GM12801 (cell line): ENCODE measurements around the gene DNM3.

Source experiments
- TF ChIP-seq, protein P1 (sequence below): IDR thresholded peaks from one replicate; pipeline ENCODE4 v1.5.1; 2011; ENCODE audit warnings: control low read depth; ENCODE audit not compliant: insufficient read length; ENCODE audit errors: extremely low read depth

DNM3 gene

DNA sequence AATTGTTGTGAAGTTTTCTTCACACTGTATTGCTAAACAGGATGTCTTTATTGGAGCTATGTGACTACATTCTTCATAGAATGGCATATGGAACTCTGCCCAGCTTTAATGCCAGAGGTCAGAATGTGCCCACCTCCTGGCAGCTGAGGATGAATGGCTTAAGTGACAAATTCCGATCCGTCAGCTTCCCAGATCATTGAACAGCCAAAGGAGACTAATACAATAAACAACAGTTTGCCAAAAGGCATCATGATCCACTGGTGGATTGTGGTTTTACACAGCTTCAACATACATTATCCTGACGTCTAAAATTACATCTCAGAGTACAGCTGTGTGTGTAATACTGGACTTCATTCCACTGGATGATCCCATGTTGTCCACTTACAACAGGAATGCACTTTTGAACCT lies 510.5 kb downstream of the DNM3 start:
- TF ChIP-seq, protein P1, sequence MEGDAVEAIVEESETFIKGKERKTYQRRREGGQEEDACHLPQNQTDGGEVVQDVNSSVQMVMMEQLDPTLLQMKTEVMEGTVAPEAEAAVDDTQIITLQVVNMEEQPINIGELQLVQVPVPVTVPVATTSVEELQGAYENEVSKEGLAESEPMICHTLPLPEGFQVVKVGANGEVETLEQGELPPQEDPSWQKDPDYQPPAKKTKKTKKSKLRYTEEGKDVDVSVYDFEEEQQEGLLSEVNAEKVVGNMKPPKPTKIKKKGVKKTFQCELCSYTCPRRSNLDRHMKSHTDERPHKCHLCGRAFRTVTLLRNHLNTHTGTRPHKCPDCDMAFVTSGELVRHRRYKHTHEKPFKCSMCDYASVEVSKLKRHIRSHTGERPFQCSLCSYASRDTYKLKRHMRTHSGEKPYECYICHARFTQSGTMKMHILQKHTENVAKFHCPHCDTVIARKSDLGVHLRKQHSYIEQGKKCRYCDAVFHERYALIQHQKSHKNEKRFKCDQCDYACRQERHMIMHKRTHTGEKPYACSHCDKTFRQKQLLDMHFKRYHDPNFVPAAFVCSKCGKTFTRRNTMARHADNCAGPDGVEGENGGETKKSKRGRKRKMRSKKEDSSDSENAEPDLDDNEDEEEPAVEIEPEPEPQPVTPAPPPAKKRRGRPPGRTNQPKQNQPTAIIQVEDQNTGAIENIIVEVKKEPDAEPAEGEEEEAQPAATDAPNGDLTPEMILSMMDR, result no peak

DNA sequence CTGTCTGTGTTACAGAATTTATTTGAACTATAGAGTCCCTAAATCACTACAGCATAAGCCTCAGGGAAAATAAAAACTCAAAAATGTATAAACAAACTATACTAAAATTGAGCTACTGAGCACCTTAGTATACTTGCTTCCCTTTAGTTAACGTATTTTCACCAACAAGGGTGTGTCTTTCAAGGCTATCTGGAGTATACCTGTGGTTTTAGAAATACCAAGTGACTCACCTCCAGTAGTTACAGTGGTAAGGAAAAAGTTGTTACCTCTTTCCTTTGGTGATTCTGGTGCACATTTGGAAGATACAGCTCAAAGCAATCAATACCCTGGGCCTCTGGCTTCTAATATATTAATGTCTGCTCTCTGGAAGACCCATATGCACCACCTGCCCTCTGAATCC lies 511.1 kb downstream of the DNM3 start:
- TF ChIP-seq, protein P1, result no peak

DNA sequence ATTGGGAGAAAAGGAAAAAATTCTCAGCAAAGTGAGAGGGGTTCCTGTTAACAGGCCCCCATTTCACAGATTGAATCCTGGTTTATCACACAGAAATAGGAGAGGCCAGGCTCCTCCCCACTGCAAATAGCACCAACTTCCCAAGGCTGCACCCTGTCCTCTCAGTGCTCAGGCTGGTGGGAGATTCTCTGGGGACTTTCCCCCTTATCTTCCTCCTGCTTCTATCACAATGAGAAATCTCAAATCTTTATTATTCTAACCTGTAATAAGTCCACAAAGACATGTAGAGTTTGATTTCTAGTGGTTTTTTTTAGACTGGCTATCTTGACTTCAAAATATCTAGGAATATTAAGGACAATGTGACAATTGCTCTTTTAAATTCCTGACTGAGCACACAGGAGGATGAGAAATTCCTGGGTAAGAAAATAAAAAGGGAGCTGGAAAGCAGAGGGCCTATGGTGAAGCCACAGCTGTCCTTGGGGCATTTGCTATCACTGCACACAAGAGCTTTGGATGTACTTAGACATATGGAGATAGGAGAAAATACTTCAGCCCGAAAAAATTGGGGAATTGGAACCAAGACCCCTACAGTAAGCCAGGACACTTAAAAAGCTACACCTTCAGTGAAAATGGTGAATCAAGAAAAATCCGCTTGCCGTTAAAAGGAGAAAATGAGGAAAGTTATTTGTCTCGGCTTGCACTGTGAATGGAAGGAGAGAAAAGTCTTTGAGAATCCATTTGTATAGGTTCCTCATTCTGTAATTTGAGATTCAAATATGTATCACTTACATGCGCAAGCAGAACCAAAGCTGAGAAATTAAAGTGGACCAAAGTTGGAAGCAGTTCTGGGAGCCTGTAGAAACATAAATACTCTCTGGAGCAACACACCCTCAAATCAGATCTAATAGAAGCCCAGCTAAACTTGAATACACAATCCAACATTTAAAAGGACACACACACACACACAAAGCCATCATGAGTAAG lies 513.3 kb downstream of the DNM3 start:
- TF ChIP-seq, protein P1, result no peak

DNA sequence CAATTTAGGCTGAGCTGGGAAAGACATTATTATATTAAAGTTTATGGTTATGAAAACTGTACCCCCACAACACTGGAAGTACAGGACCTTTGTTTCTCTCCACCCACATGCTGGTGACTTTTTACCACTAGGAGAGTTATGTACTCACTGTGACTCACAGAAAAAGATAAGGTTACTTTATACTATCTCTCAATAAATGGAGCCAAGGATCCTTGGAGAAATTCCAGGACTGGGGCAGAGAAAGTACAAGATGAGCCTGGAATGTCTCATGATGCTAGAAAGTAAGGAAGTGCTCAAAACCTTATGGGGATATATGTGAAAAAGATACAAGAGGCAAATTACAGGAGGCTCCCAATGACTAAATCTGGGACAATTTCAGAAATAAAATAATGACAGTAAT lies 515.3 kb downstream of the DNM3 start:
- TF ChIP-seq, protein P1, result no peak

DNA sequence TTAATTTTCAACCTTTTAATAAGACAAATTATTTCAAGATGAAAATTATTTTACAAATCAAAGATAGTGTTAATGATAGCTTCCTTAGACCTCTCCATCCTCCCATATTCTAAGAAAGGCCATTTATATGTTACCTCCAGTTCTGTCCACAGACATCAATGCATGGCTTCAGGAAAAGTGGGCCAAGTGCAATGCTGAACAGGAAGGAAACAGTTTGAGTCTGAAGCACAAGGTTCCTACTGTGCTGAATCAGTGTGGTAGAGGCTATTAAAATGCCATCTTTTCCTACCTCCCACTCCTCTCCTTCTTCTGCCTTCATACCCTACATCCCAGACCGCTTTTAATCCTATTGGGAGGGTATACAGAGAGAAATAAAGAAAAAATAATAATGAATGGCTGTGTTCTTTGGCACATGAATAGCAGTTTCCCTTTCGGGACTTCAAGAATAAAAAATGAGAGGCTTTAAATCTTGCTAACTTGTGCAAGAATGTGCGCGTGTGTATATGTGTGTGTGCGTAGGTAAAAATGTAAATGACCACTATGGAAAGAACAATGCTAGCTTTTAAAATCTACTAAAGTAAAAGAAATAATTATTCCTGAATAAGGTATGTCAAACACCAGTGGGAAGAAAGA lies 516.6 kb downstream of the DNM3 start:
- TF ChIP-seq, protein P1, result no peak

DNA sequence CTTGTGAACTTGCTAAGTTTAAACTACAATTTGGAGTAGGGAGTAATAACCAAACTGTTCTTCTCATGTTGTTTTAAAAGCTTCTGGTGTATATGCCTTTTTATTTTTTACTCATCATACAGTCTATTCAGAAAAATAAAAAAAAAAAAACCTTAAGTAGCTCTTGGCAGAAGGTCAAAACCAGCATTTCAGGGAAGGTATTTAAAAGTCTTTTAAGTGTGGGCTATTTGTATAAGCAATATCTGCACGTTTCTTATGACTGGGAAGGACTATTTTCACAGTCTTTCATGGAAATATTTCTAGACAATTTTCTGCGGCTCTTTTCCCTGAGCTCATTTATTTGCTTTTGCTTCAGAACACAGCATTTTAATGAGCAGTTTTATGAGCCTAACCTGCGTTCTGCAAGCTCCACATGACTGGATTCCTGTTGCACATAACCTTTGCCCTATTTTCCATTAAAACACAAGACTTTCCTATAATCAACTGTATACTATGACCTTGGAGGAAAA lies 518.2 kb downstream of the DNM3 start:
- TF ChIP-seq, protein P1, result no peak

DNA sequence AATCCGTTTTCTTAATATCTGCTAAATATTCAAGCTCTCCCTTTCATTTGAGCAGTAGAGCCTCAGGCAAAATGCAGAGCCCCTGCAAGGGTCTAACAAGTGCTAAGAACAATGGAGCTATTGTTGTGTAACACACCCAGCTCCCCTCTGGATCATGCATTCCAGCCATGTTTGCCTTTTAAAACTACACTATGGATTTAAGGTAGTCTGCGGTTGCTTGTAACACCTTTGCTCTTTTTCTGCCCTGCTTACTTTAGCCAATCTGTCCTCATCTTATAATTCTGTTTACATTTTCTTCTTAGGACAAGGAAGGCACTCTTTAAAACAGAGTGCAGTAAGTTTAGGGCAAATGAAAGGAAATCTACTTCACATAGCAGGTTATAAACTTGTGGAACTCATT lies 519.2 kb downstream of the DNM3 start:
- TF ChIP-seq, protein P1, result no peak
